ENCODE results near the gene PCK2.

- TF ChIP-seq POLR2A (IDR thresholded peaks at IDR 0.05), result no peak
- TF ChIP-seq CTCF (IDR thresholded peaks at IDR 0.05), result no peak
Observed at GRCh38 chr14:24092110-24092504, 2.0 kb upstream of the PCK2 start.

All from adrenal gland (tissue), 5 donors.